ENCODE results near the gene ART1.

The ART1 gene

GRCh38 chr11:3683039-3683438 is 38.1 kb downstream of the ART1 start:
- no peak for DNase-seq (ENCODE audit: low read depth, low spot score)
- WGBS (ENCODE audit: insufficient coverage, insufficient read length) = no CpG with 5 or more reads among the region's 9 CpGs
- no peak overlapping the region for H3K4me3 ChIP-seq (ENCODE audit: low read length)
- peaks cover 22% of the 10 kb centered on the region for H3K36me3 ChIP-seq (ENCODE audit: control insufficient read depth, insufficient read depth, low read length)
- no peaks in the 10 kb centered on the region for H3K4me1 ChIP-seq (ENCODE audit: control insufficient read depth, insufficient read depth, low read length)
- no peaks in the 10 kb centered on the region for H3K9me3 ChIP-seq (ENCODE audit: control insufficient read depth, insufficient read depth, low read length)
- H3K27ac ChIP-seq (ENCODE audit: low read length) = no peak overlapping the region
- H3K27me3 ChIP-seq (ENCODE audit: control insufficient read depth, insufficient read depth, low read length) = no peaks in the 10 kb centered on the region

- Histone ChIP-seq H3K36me3 (ENCODE audit: control insufficient read depth, insufficient read depth, low read length) (peaks cover 23% of the 10 kb centered on the region), H3K27ac (ENCODE audit: low read length) (no peak overlapping the region), H3K4me1 (ENCODE audit: control insufficient read depth, insufficient read depth, low read length) (no peaks in the 10 kb centered on the region), H3K9me3 (ENCODE audit: control insufficient read depth, insufficient read depth, low read length) (no peaks in the 10 kb centered on the region), H3K27me3 (ENCODE audit: control insufficient read depth, insufficient read depth, low read length) (no peaks in the 10 kb centered on the region), H3K4me3 (ENCODE audit: low read length) (no peak overlapping the region)
- WGBS (ENCODE audit: insufficient coverage, insufficient read length) = no CpG with 5 or more reads among the region's 12 CpGs
- no peak for DNase-seq (ENCODE audit: low read depth, low spot score)
These were observed 39.3 kb downstream of the ART1 start for GRCh38 chr11:3684129-3684818.

- H3K27me3 ChIP-seq (ENCODE audit: control insufficient read depth, insufficient read depth, low read length) = no peaks in the 10 kb centered on the region
- no peaks in the 10 kb centered on the region for H3K4me1 ChIP-seq (ENCODE audit: control insufficient read depth, insufficient read depth, low read length)
- DNase-seq (ENCODE audit: low read depth, low spot score) = no peak
- H3K27ac ChIP-seq (ENCODE audit: low read length) = no peak overlapping the region
- no peak overlapping the region for H3K4me3 ChIP-seq (ENCODE audit: low read length)
- H3K9me3 ChIP-seq (ENCODE audit: control insufficient read depth, insufficient read depth, low read length) = no peaks in the 10 kb centered on the region
- WGBS (ENCODE audit: insufficient coverage, insufficient read length) = no CpG with 5 or more reads among the region's 2 CpGs
- H3K36me3 ChIP-seq (ENCODE audit: control insufficient read depth, insufficient read depth, low read length) = peaks cover 19% of the 10 kb centered on the region
These were observed 39.9 kb downstream of the ART1 start for GRCh38 chr11:3684819-3685172.

GRCh38 chr11:3685923-3686322 is 41.0 kb downstream of the ART1 start:
- Histone ChIP-seq H3K36me3 (ENCODE audit: control insufficient read depth, insufficient read depth, low read length) (peaks cover 19% of the 10 kb centered on the region), H3K9me3 (ENCODE audit: control insufficient read depth, insufficient read depth, low read length) (no peaks in the 10 kb centered on the region), H3K27ac (ENCODE audit: low read length) (no peak overlapping the region), H3K4me3 (ENCODE audit: low read length) (no peak overlapping the region), H3K27me3 (ENCODE audit: control insufficient read depth, insufficient read depth, low read length) (no peaks in the 10 kb centered on the region), H3K4me1 (ENCODE audit: control insufficient read depth, insufficient read depth, low read length) (no peaks in the 10 kb centered on the region)
- no CpG with 5 or more reads among the region's 7 CpGs for whole genome bisulfite sequencing (ENCODE audit: insufficient coverage, insufficient read length)
- no peak for DNase-seq (ENCODE audit: low read depth, low spot score)

- peaks cover 21% of the 10 kb centered on the region for H3K36me3 ChIP-seq (ENCODE audit: control insufficient read depth, insufficient read depth, low read length)
- WGBS (ENCODE audit: insufficient coverage, insufficient read length) = no CpG with 5 or more reads among the region's 4 CpGs
These were observed 41.8 kb downstream of the ART1 start for GRCh38 chr11:3686751-3687150.

GRCh38 chr11:3700410-3700809 is 55.5 kb downstream of the ART1 start:
- H3K9me3 ChIP-seq (ENCODE audit: control insufficient read depth, insufficient read depth, low read length) = no peaks in the 10 kb centered on the region
- no peaks in the 10 kb centered on the region for H3K4me1 ChIP-seq (ENCODE audit: control insufficient read depth, insufficient read depth, low read length)
- H3K4me3 ChIP-seq (ENCODE audit: low read length) = no peak overlapping the region
- no CpG with 5 or more reads among the region's 2 CpGs for WGBS (ENCODE audit: insufficient coverage, insufficient read length)
- H3K36me3 ChIP-seq (ENCODE audit: control insufficient read depth, insufficient read depth, low read length) = peaks cover 23% of the 10 kb centered on the region; the same call in 1 of the 2 replicates
- no peaks in the 10 kb centered on the region for H3K27me3 ChIP-seq (ENCODE audit: control insufficient read depth, insufficient read depth, low read length)
- no peak for DNase-seq (ENCODE audit: low read depth, low spot score)
- no peak overlapping the region for H3K27ac ChIP-seq (ENCODE audit: low read length)

More at GRCh38 chr11:3686751-3687150, 41.8 kb downstream of the ART1 start:
- Histone ChIP-seq H3K27ac (ENCODE audit: low read length) (no peak overlapping the region), H3K27me3 (ENCODE audit: control insufficient read depth, insufficient read depth, low read length) (no peaks in the 10 kb centered on the region), H3K4me3 (ENCODE audit: low read length) (no peak overlapping the region), H3K9me3 (ENCODE audit: control insufficient read depth, insufficient read depth, low read length) (no peaks in the 10 kb centered on the region), H3K4me1 (ENCODE audit: control insufficient read depth, insufficient read depth, low read length) (no peaks in the 10 kb centered on the region)
- no peak for DNase-seq (ENCODE audit: low read depth, low spot score)

- Histone ChIP-seq H3K36me3 (ENCODE audit: control insufficient read depth, insufficient read depth, low read length) (peaks cover 20% of the 10 kb centered on the region; the same call in 1 of the 2 replicates), H3K27me3 (ENCODE audit: control insufficient read depth, insufficient read depth, low read length) (no peaks in the 10 kb centered on the region), H3K9me3 (ENCODE audit: control insufficient read depth, insufficient read depth, low read length) (no peaks in the 10 kb centered on the region), H3K4me1 (ENCODE audit: control insufficient read depth, insufficient read depth, low read length) (no peaks in the 10 kb centered on the region), H3K27ac (ENCODE audit: low read length) (no peak overlapping the region), H3K4me3 (ENCODE audit: low read length) (no peak overlapping the region)
- no CpG with 5 or more reads among the region's 2 CpGs for WGBS (ENCODE audit: insufficient coverage, insufficient read length)
- DNase-seq (ENCODE audit: low read depth, low spot score) = no peak
These were observed 56.0 kb downstream of the ART1 start for GRCh38 chr11:3700910-3701309.

- 100% methylated on average over 1 of the region's 3 CpGs for WGBS (ENCODE audit: insufficient coverage, insufficient read length)
- peaks cover 15% of the 10 kb centered on the region; the same call in 1 of the 2 replicates for H3K36me3 ChIP-seq (ENCODE audit: control insufficient read depth, insufficient read depth, low read length)
- DNase-seq (ENCODE audit: low read depth, low spot score) = no peak
These were observed 58.5 kb downstream of the ART1 start for GRCh38 chr11:3703383-3703782.

GRCh38 chr11:3707176-3707575 is 62.2 kb downstream of the ART1 start:
- Histone ChIP-seq H3K27me3 (ENCODE audit: control insufficient read depth, insufficient read depth, low read length) (no peaks in the 10 kb centered on the region), H3K36me3 (ENCODE audit: control insufficient read depth, insufficient read depth, low read length) (peaks cover 4% of the 10 kb centered on the region; the same call in 1 of the 2 replicates), H3K4me1 (ENCODE audit: control insufficient read depth, insufficient read depth, low read length) (peaks cover 1% of the 10 kb centered on the region), H3K4me3 (ENCODE audit: low read length) (no peak overlapping the region), H3K9me3 (ENCODE audit: control insufficient read depth, insufficient read depth, low read length) (no peaks in the 10 kb centered on the region), H3K27ac (ENCODE audit: low read length) (no peak overlapping the region)
- no CpG with 5 or more reads among the region's 2 CpGs for WGBS (ENCODE audit: insufficient coverage, insufficient read length)
- DNase-seq (ENCODE audit: low read depth, low spot score) = no peak

More at GRCh38 chr11:3703383-3703782, 58.5 kb downstream of the ART1 start:
- H3K27ac ChIP-seq (ENCODE audit: low read length) = no peak overlapping the region
- no peaks in the 10 kb centered on the region for H3K4me1 ChIP-seq (ENCODE audit: control insufficient read depth, insufficient read depth, low read length)
- H3K4me3 ChIP-seq (ENCODE audit: low read length) = no peak overlapping the region
- H3K27me3 ChIP-seq (ENCODE audit: control insufficient read depth, insufficient read depth, low read length) = no peaks in the 10 kb centered on the region
- H3K9me3 ChIP-seq (ENCODE audit: control insufficient read depth, insufficient read depth, low read length) = no peaks in the 10 kb centered on the region

GRCh38 chr11:3709977-3710376 is 65.0 kb downstream of the ART1 start:
- no peak overlapping the region for H3K4me3 ChIP-seq (ENCODE audit: low read length)
- H3K9me3 ChIP-seq (ENCODE audit: control insufficient read depth, insufficient read depth, low read length) = no peaks in the 10 kb centered on the region
- no peaks in the 10 kb centered on the region; the same call in 1 of the 2 replicates for H3K36me3 ChIP-seq (ENCODE audit: control insufficient read depth, insufficient read depth, low read length)
- no CpG with 5 or more reads among the region's 1 CpG for WGBS (ENCODE audit: insufficient coverage, insufficient read length)
- H3K4me1 ChIP-seq (ENCODE audit: control insufficient read depth, insufficient read depth, low read length) = peaks cover 1% of the 10 kb centered on the region
- H3K27me3 ChIP-seq (ENCODE audit: control insufficient read depth, insufficient read depth, low read length) = no peaks in the 10 kb centered on the region
- DNase-seq (ENCODE audit: low read depth, low spot score) = no peak
- H3K27ac ChIP-seq (ENCODE audit: low read length) = no peak overlapping the region
